Stimulated activated CD4-positive, alpha-beta T cell treated with anti-CD3 and anti-CD28 coated beads, Interleukin-15, amount 100 ng/mL, for 24 hours (primary cell): ENCODE results near the gene COMMD7.
"Not testable (repeated sequence)": the region's sequence is repeated elsewhere in the genome, so short reads cannot be mapped to it uniquely, and the experiment has no call there.

Experiments
- DNase-seq: peaks from one replicate; pipeline ENCODE4 v3.0.0-alpha.2; 2020

Gene COMMD7

GRCh38 chr20:32764005-32764960 is 21.0 kb upstream of the COMMD7 start:
- DNase-seq: no peak

- peak; percentile 12 for DNase-seq
Measured at GRCh38 chr20:32763202-32764004, 20.1 kb upstream of the COMMD7 start.

GRCh38 chr20:32762754-32763201 is 19.5 kb upstream of the COMMD7 start:
- DNase-seq: peak; percentile 33

GRCh38 chr20:32761831-32762753 is 18.8 kb upstream of the COMMD7 start, which contains the start of gene DNMT3B:
DNMT3B (plus strand) TSS chr20:32762385; CDS start chr20:32780324, 17,939 bp downstream.
- DNase-seq: peak; percentile 89

- DNase-seq: no peak
Measured at GRCh38 chr20:32761417-32761830, 18.2 kb upstream of the COMMD7 start.

- no peak for DNase-seq
Measured at GRCh38 chr20:32756156-32756555, 12.9 kb upstream of the COMMD7 start.

GRCh38 chr20:32753731-32754130 is 10.5 kb upstream of the COMMD7 start:
- DNase-seq: no peak

GRCh38 chr20:32752458-32753250 is 9.4 kb upstream of the COMMD7 start:
- no peak for DNase-seq

GRCh38 chr20:32751702-32752457 is 8.6 kb upstream of the COMMD7 start:
- no peak for DNase-seq

- no peak for DNase-seq
Measured at GRCh38 chr20:32751293-32751692, 8.0 kb upstream of the COMMD7 start.

- DNase-seq: no peak
Measured at GRCh38 chr20:32749914-32750637, 6.8 kb upstream of the COMMD7 start.

- peak; percentile 24 for DNase-seq
Measured at GRCh38 chr20:32742322-32743236, 688 bp downstream of the COMMD7 start.

GRCh38 chr20:32741151-32741550 is 2.1 kb downstream of the COMMD7 start:
- no peak for DNase-seq

- peak; percentile 44 for DNase-seq
Measured at GRCh38 chr20:32737371-32738223, 5.7 kb downstream of the COMMD7 start.

GRCh38 chr20:32731882-32732266 is 11.4 kb downstream of the COMMD7 start:
- no peak for DNase-seq

- not testable (repeated sequence) for DNase-seq
Measured at GRCh38 chr20:32729334-32729733, 13.9 kb downstream of the COMMD7 start.

- DNase-seq: not testable (repeated sequence)
Measured at GRCh38 chr20:32728435-32728834, 14.8 kb downstream of the COMMD7 start.

- DNase-seq: no peak
Measured at GRCh38 chr20:32727683-32728082, 15.6 kb downstream of the COMMD7 start.
